ENCODE data around the gene ZCCHC14.
"Not testable (repeated sequence)": the region's sequence is repeated elsewhere in the genome, so short reads cannot be mapped to it uniquely, and the experiment has no call there.

ZCCHC14 gene

DNA sequence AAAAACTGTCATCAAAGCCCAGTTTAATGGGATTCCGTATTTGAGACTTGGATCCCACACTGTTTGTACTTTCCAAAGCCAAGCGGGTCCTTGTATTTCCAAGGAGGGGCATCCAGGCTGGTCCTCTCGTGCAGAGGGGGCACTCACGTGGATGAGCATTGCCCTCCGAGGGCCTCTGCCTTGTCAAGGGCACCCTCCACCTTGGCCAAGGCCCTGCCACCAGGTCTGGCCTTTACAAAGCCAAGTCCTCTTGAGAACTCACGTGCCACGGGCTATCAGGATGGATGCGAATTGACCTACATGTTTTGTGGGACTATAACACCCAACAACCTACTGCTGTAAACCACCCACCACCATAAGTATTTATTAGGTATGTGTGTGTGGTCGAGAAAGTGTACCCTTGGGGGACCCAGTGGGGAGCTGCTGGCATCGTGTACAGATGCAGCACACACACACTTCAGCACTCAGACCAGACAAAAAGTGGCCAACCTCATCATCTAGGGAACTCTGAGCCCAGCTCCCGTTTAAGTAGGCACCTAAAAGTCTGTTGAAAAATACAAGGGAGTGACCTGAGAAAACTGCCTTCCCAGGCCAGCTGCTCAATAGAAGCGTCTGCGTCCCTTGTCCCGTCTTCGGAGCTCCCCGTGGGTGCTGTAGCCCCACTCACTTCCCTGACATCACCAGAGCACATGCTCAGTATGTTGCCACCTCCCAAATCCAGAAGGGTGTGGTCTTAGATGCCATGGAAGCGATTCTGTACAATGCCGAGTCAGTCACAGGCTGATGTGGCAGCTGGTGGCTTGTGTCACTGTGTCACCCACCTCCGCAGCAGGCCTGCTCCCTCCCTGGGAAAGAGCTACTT, 87.8 kb downstream of the ZCCHC14 start:
- no peak for DNase-seq

DNA sequence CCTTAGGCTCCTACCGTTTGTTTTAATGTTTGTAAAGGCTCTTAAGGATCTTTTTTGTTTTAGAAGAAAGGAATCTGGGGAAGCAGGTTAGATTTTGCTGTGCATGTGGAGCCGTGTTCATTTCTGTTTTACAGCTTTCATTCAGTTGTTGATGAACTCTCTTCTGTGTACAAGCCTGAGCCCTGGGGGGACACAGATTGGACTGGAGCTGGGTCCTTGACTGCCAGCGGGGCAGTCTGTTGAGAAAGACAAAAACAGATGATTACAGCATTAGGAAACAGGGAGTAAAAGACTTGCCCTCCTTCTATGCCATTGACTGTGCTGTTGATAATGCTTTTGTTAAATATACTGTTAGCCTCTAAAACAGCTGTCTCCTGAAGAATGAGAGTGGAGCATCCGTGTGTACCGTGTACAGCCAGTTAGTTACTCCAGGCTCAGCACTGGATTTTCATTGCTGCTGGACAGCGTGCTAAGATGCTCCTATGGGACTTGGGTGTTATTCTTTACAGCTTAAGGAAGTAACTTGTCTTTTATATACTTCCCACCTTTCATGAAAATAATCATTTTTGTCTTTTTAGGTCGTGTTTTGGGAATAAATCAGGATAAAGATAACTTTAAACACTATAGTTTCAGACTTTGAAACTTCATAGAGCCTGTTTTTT, 97.5 kb downstream of the ZCCHC14 start:
- no peak for DNase-seq

DNA sequence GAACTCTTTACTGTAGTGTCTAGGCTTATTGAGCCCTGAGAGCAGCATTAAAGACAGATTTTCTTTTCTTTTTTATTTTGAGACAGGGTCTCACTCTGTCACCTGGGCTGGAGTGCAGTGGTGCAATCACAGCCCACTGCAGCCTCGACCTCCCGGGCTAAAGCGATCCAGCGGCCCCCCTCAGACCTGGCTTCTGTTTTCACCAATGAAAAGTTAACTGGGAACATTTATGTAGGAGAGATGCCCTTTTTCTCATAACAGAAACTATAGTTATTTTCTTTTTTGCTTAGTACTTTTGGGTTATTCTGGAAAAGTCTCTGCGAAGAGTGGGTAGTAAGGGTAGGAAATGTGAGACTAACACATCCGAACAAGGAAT, 99.2 kb downstream of the ZCCHC14 start:
- no peak for DNase-seq

DNA sequence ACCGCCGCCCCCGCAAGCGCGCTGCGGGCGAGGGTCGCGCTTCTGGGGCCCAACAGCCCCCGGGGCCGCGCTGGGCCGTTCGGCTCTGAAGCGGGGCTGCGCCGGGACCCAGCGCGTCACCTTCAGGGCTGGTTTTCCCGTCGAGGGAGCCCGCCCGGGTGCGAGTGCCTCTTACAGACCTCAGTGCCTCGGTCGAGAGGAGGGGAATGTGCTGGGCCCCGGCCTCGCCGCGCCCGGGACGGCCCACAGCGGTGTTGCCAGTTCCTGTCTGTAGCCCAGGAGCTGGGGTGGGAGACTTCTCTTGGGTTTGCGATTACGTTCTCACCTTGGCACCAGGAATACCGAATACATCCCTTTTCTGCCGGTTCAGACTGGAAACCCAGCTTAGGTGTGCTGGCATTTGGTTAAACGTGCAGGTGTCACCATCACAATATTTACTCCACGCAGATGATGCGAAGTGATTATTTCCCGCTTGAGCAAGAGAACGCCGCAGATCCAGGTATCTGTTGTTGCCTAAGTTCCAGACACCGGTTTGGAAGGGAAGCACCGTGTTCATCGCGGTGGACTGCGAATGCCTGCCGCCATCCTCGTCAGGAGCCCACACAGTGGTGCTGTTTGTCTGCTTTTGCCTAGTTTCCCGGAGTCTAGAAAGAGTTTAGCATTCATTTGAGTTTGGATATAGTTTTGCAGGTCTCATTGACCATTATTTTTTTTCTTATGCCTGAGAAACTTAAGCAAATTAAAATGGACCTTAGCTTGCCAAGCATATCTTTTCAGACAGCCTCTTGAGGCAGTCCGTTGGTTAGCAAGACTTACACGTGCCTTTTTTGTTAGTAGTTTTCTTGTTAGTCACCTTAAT, 99.8 kb downstream of the ZCCHC14 start:
- DNase-seq: no peak

DNA sequence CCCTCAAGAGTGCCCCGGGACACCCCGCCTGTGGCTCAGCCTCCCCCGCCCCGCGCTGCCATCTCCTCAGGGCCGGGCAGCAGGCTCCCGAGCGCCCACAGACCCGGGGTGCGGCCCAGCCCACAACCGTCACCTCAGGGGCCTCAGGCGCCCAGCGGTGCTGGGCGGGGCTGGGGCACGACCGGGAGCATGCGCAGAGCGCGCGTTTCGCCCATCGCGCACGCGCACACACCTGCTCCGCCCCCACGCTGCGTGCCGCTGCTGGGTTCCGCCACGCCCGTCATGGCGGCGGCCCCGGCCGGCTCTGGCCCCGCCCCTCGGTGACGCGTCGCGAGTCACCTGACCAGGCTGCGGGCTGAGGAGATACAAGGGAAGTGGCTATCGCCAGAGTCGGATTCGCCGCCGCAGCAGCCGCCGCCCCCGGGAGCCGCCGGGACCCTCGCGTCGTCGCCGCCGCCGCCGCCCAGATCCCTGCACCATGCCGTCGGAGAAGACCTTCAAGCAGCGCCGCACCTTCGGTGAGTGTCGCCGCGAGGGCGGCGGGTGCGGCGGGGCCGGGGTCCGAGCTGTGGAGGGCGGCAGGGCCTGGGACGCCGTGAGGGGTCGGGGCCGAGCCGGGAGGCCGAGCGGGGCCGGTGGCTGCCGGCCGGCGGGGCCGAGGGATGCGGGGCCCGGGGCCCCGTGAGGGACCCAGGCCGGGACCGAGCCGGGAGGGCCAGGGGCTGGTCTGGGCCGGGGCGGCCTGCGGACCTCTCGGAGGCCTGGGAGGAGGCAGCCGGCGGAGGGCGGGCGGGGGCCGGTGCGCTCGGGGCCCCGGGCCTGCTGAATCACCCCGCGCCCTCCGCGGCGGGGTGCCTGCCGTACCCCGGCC, 100.6 kb downstream of the ZCCHC14 start, which contains the start of gene MAP1LC3B:
Gene MAP1LC3B, plus strand, starts transcription at position 387 of the 871 bp plus-strand sequence. Its CDS starts 92 bp downstream, at position 479.
- DNase-seq: peak; percentile 83

DNA sequence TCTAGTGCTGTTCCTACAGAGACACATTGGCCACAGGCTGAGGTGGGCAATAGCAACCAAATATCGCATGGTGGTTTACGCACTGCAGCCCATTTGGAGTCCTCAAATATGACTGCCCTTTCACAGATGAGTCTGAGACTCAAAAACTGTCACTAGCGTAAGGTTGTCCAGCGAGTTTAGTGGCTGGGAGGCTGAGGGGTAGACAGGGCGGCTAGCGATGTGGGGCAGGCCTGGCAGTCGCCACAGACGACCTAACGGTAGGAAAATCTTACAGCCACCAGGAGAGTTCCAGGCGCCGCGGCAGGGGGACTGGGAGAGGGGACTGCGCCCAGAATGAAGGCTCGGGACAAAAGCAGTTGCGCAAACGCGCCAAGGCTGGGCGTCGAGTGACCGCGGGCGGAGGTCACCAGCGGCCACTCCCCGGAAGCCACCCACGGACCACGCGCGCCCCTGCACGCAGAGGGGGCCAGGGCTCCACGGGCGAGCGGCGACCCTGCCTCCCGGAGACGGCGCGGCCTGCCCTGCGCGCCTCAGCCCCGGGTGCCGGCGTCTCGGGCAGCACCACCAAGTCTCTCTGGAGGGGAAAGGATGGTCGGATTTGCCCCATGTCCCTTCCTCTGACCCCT, 101.4 kb downstream of the ZCCHC14 start:
- DNase-seq: no peak

GRCh38 chr16:87390641-87391323, 102.0 kb downstream of the ZCCHC14 start:
- no peak for DNase-seq

- DNase-seq: not testable (repeated sequence)
Measured at GRCh38 chr16:87389914-87390313, 102.9 kb downstream of the ZCCHC14 start.

GRCh38 chr16:87389245-87389644, 103.6 kb downstream of the ZCCHC14 start:
- no peak for DNase-seq

GRCh38 chr16:87388818-87389134, 104.0 kb downstream of the ZCCHC14 start:
- no peak for DNase-seq

GRCh38 chr16:87387942-87388817, 104.6 kb downstream of the ZCCHC14 start:
- DNase-seq: peak; percentile 99

GRCh38 chr16:87384875-87385167, 108.0 kb downstream of the ZCCHC14 start:
- DNase-seq: not testable (repeated sequence)

- DNase-seq: peak; percentile 27
Measured at GRCh38 chr16:87384162-87384874, 108.5 kb downstream of the ZCCHC14 start.

GRCh38 chr16:87383505-87384161, 109.2 kb downstream of the ZCCHC14 start, which contains the start of gene FBXO31:
Gene FBXO31, minus strand, starts transcription at chr16:87383776. Its CDS starts 32 bp downstream, at chr16:87383744.
- DNase-seq: peak; percentile 76

DNA sequence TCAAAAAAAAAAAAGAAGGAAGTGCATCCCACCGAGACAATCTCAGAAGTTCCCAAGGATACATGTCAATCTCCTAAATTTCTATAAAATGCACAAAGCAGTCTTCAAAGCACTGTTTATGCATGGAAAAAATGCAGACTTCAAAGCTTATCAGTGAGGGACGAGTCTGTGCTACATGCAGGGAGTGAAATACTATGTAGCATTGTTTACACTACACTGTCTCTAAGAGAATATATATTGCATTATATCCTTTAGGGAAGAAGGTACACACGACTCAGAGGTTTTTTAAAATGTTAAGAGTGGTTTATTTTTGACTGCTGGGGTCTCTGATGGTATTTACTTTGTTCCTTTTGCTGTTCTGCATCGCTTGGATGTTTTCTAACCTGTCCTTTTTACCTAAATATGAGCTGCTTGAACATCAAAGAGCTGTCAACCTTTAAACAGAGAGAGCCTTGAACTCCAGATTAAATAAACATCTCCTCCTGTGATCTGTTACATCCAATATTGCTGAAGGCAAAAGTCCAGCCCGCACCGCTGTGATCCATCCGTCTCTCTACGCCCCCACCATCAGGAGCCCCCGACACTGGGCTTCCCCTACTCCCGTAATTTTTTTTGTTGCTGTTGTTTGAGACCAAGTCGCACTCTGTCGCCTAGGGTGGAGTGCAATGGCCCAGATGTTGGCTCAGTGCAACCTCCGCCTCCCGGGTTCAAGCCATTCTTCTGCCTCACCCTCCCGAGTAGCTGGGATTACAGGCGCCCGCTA, 110.6 kb downstream of the ZCCHC14 start:
- no peak for DNase-seq

- DNase-seq: no peak
Measured at GRCh38 chr16:87380881-87381280, 111.9 kb downstream of the ZCCHC14 start.

- no peak for DNase-seq
Measured at GRCh38 chr16:87380403-87380802, 112.4 kb downstream of the ZCCHC14 start.

- not testable (repeated sequence) for DNase-seq
Measured at GRCh38 chr16:87379312-87379752, 113.5 kb downstream of the ZCCHC14 start.

Data from NCI-H226 (cell line).